AG10803 (cell line): ENCODE measurements around the gene SPATA21.
"Not testable (repeated sequence)": the region's sequence is repeated elsewhere in the genome, so short reads cannot be mapped to it uniquely, and the experiment has no call there.

Experiments used
- DNase-seq: peaks from one replicate; pipeline ENCODE4 v3.0.0; 2010; ENCODE audit warnings: low read depth
- H3K4me3 ChIP-seq: 2 replicates; pipeline ENCODE4 v1.5.1; 2011; ENCODE audit warnings: mild to moderate bottlenecking, low read length, control low read depth
- CTCF ChIP-seq: conservative IDR thresholded peaks from 2 replicates; pipeline ENCODE4 v1.5.1; 2011; ENCODE audit warnings: mild to moderate bottlenecking, low read length, control low read depth, inconsistent platforms

Gene SPATA21

GRCh38 chr1:16436946-16437474 lies at the start of gene SPATA21:
TSS of gene SPATA21 (minus strand) at chr1:16437424. CDS start at chr1:16431371, 6,053 bp downstream.
- no peak for DNase-seq

GRCh38 chr1:16487011-16487410 lies 49.8 kb upstream of the SPATA21 start:
- H3K4me3 ChIP-seq, DNase-seq: not testable (repeated sequence)

More at GRCh38 chr1:16436946-16437474, at the start of gene SPATA21:
- TF ChIP-seq CTCF = no peak
- H3K4me3 ChIP-seq = no peak within 1 kb of the TSS

- not testable (repeated sequence) for H3K4me3 ChIP-seq, DNase-seq
Measured at GRCh38 chr1:16486316-16486715, 49.1 kb upstream of the SPATA21 start.

GRCh38 chr1:16484931-16485330 lies 47.7 kb upstream of the SPATA21 start:
- no peak for TF ChIP-seq CTCF
- H3K4me3 ChIP-seq = no peak overlapping the region

GRCh38 chr1:16484501-16484835 lies 47.2 kb upstream of the SPATA21 start:
- DNase-seq = no peak
- no peak for TF ChIP-seq CTCF

More at GRCh38 chr1:16484931-16485330, 47.7 kb upstream of the SPATA21 start:
- DNase-seq = no peak

GRCh38 chr1:16483639-16484500 lies 46.6 kb upstream of the SPATA21 start:
- not testable (repeated sequence) for DNase-seq, H3K4me3 ChIP-seq

More at GRCh38 chr1:16484501-16484835, 47.2 kb upstream of the SPATA21 start:
- no peak overlapping the region for H3K4me3 ChIP-seq

- not testable (repeated sequence) for H3K4me3 ChIP-seq
Measured at GRCh38 chr1:16483146-16483545, 45.9 kb upstream of the SPATA21 start.

GRCh38 chr1:16478091-16478490 lies 40.9 kb upstream of the SPATA21 start:
- no peak for TF ChIP-seq CTCF
- H3K4me3 ChIP-seq = no peak overlapping the region
- DNase-seq = no peak

More at GRCh38 chr1:16483146-16483545, 45.9 kb upstream of the SPATA21 start:
- not testable (repeated sequence) for DNase-seq

- not testable (repeated sequence) for DNase-seq, H3K4me3 ChIP-seq
Measured at GRCh38 chr1:16475771-16476770, 38.8 kb upstream of the SPATA21 start.

- DNase-seq, H3K4me3 ChIP-seq: not testable (repeated sequence)
Measured at GRCh38 chr1:16474891-16475290, 37.7 kb upstream of the SPATA21 start.
